NCI-H146 treated with DMSO at 0.1 percent for 48 hours (cell line): Measurements from ENCODE around the gene ATPAF1.

Experiments used
- DNase-seq: peaks from one replicate; lab custom pipeline; 2025; ENCODE audit not compliant: unreplicated experiment; lab: John Stamatoyannopoulos, UW

The ATPAF1 gene

DNA sequence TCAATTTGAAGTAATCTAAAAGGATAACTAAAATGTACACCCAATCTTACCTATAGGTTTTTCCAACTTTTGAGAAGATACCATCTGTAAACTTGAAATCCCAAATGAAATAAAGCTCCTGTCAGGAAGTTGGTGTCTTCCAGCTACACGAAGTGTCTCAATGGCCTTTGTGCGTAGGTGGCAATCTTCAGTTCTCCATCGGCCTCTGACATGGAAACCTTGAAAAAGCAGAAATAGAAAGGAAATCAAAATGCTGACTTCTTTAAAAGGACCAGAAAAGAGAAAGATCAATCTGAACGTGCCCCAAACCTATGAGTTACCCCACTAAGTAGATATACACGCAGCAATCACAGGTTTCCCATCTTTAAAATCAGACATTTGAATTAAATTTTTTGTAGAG, 74.1 kb downstream of the ATPAF1 start:
- no peak for DNase-seq

DNA sequence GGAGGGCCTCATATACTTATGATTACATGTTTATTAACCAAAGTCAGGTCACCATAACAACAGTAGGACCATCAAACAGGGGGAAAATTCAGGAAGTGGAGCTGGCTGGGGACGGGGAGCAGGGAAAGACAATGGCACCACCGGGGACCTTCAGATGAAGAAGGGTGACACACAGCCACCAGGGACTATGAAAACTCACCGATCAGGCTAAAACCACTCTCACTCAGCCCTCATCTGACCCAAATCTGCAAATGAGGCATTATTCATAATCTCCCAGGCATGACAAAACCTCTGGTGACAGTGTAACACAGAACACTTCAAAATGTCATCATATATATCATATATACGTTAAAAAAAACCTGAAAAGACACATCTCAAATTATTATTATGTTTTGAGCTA, 75.3 kb downstream of the ATPAF1 start:
- no peak for DNase-seq

GRCh38 chr1:46589529-46589928, 78.6 kb downstream of the ATPAF1 start:
- no peak for DNase-seq

DNA sequence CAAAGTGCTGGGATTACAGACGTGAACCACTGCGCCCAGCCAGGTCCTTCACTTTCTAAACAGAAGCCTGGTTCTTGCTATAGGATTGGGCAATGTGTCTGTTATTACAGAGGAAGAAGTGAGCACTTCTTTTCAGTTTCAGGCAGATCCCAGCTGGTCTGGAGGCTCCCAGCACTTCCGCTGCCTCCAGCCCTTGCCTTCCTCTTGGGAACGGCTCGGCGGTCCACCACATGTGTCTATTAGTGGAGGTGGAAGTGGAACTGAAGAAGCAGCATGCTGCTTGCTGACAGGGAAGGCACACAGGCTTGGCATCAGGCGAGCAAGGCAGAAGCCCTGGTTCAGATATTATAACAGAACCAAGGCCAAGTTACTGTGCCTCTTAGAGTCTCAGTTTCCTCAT, 81.1 kb downstream of the ATPAF1 start:
- no peak for DNase-seq

DNA sequence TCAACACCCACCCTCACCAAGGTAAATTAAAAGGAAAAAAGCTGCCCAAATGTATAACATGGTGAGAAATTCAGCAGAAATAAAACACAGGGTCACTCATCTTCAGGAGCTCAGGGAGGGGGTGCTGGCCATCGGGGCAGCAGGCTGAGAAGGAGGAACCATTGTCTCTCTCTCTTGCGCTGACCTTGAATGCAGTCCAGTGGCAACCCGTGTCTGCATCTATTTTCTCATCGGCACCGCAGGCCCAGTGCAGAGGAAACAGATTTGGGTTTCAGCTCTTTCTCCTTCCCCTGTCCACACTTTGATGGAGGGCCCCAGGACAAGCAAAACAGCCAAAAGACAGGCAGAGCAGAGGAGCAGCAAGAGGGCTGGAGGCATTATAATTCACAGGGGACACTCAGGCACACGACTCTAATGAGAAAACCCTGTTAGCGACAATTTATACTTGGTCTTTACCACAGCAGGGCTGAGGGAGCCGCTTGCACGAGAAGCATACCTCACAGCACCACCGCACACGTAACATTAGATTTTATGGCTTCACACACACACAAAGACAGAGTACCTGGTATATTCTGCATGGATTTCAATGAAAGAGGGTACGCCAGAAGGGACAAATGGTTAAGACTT, 82.7 kb downstream of the ATPAF1 start:
- DNase-seq, result no peak

DNA sequence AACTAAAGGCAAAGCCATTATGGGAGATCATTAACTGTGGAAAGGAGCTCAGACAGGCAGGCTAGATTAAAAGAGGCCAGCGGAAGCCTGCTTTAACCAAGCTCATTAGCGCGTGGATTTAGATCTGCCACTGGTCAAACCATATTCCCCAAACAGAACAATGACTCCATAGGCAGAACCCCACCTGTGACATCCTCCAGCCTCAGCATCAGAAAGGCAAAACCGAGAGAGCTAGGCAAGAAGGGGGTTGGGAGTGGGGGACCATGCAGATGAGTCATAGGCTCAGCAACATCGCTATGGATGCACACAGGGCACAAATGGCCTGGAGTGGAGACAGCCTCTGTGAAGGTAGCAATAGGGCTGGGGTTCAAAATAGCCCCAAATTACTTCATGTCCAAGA, 84.7 kb downstream of the ATPAF1 start:
- DNase-seq, result no peak

DNA sequence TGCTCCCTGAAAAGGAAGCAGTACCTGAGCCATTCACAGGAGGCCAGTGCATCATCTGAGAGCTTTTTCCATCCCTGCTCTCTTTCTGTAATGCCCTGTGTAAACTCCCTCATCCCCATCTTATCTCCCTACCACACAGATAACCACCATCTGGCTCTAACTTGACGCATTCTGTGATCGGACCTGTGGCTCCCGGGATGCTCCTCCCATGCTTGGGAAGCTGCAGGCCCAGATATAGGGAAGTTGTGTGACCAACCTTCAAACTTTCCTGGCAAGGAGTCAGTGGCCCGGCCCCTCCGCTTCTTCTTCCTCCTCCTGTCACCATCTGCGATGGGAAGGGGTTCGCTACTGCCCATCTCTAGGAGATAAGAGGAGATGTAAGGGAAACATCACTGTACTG, 85.2 kb downstream of the ATPAF1 start:
- no peak for DNase-seq
